Parathyroid adenoma (tissue), 2 donors: ENCODE results near the gene ENHO.

Source experiments
- H2AFZ ChIP-seq: fragments of 300-600 bp; sonication (generic); one replicate; pipeline ENCODE4 v1.7.0; 2017; ENCODE audit warnings: antibody characterized with exemption, mild to moderate bottlenecking
- H3K27ac ChIP-seq: fragments of 300-600 bp; sonication (generic); one replicate; pipeline ENCODE4 v1.7.0; 2017
- H3K27me3 ChIP-seq: fragments of 300-600 bp; sonication (generic); one replicate; pipeline ENCODE4 v1.7.0; 2017; ENCODE audit warnings: low read length; ENCODE audit not compliant: control insufficient read depth, insufficient read depth
- H3K36me3 ChIP-seq: fragments of 300-600 bp; sonication (generic); one replicate; pipeline ENCODE4 v1.7.0; 2017; ENCODE audit warnings: low read length; ENCODE audit not compliant: control insufficient read depth, insufficient read depth
- H3K4me1 ChIP-seq: fragments of 300-600 bp; sonication (generic); one replicate; pipeline ENCODE4 v1.7.0; 2017; ENCODE audit warnings: control low read depth
- H3K4me2 ChIP-seq: fragments of 300-600 bp; sonication (generic); one replicate; pipeline ENCODE4 v1.7.0; 2017; ENCODE audit warnings: low read length
- H3K4me3 ChIP-seq: fragments of 300-600 bp; sonication (generic); one replicate; pipeline ENCODE4 v1.7.0; 2017; ENCODE audit warnings: low read depth, low read length
- H3K79me2 ChIP-seq: fragments of 300-600 bp; sonication (generic); one replicate; pipeline ENCODE4 v1.7.0; 2017; ENCODE audit warnings: control low read depth
- H3K9ac ChIP-seq: fragments of 300-600 bp; sonication (generic); one replicate; pipeline ENCODE4 v1.7.0; 2017; ENCODE audit warnings: mild to moderate bottlenecking
- H3K9me3 ChIP-seq: fragments of 300-600 bp; sonication (generic); one replicate; pipeline ENCODE4 v1.7.0; 2017; ENCODE audit warnings: low read length; ENCODE audit not compliant: control insufficient read depth
- TF ChIP-seq, protein P1 (sequence below): fragments of 300-600 bp; sonication (generic); IDR thresholded peaks from one replicate; pipeline ENCODE4 v1.7.0; 2017; ENCODE audit warnings: antibody characterized with exemption, mild to moderate bottlenecking
- donor health status: primary hyperparathyroidism.

ENHO gene

GRCh38 chr9:34515959-34516358 lies 6.8 kb downstream of the ENHO start:
- Histone ChIP-seq H3K9me3 (no peaks in the 10 kb centered on the region), H3K4me2 (no peak overlapping the region), H3K27me3 (no peaks in the 10 kb centered on the region), H3K4me1 (no peaks in the 10 kb centered on the region), H3K27ac (no peak overlapping the region), H3K4me3 (no peak overlapping the region), H3K79me2 (no peaks in the 10 kb centered on the region), H2AFZ (no peak overlapping the region), H3K36me3 (no peaks in the 10 kb centered on the region), H3K9ac (no peak overlapping the region)
- TF ChIP-seq, protein P1, sequence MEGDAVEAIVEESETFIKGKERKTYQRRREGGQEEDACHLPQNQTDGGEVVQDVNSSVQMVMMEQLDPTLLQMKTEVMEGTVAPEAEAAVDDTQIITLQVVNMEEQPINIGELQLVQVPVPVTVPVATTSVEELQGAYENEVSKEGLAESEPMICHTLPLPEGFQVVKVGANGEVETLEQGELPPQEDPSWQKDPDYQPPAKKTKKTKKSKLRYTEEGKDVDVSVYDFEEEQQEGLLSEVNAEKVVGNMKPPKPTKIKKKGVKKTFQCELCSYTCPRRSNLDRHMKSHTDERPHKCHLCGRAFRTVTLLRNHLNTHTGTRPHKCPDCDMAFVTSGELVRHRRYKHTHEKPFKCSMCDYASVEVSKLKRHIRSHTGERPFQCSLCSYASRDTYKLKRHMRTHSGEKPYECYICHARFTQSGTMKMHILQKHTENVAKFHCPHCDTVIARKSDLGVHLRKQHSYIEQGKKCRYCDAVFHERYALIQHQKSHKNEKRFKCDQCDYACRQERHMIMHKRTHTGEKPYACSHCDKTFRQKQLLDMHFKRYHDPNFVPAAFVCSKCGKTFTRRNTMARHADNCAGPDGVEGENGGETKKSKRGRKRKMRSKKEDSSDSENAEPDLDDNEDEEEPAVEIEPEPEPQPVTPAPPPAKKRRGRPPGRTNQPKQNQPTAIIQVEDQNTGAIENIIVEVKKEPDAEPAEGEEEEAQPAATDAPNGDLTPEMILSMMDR = no peak

- H3K79me2 ChIP-seq = no peaks in the 10 kb centered on the region
- H3K4me2 ChIP-seq = no peak overlapping the region
- H3K36me3 ChIP-seq = no peaks in the 10 kb centered on the region
- H3K4me1 ChIP-seq = no peaks in the 10 kb centered on the region
- TF ChIP-seq, protein P1 = no peak
- H2AFZ ChIP-seq = no peak overlapping the region
- H3K9me3 ChIP-seq = no peaks in the 10 kb centered on the region
- H3K27me3 ChIP-seq = no peaks in the 10 kb centered on the region
- no peak overlapping the region for H3K4me3 ChIP-seq
- H3K27ac ChIP-seq = no peak overlapping the region
- no peak overlapping the region for H3K9ac ChIP-seq
These were observed 8.0 kb downstream of the ENHO start for GRCh38 chr9:34514816-34515215.

DNA sequence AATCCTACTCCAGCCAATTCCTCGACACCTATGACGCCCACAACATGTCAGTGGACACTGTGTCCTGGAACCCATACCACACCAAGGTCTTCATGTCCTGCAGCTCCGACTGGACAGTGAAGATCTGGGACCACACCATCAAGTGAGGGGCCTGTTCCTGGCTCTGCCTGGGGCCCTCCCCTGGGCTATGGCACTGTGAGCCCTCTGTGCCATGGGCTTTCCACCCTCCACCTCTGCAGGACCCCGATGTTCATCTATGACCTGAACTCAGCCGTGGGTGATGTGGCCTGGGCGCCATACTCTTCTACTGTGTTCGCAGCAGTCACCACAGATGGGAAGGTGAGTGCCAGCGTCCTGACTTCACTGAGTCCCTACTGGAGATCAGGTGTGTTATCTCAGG lies 8.4 kb downstream of the ENHO start:
- Histone ChIP-seq H3K9me3 (no peaks in the 10 kb centered on the region), H3K9ac (no peak overlapping the region), H3K36me3 (no peaks in the 10 kb centered on the region), H3K4me3 (no peak overlapping the region), H3K27ac (no peak overlapping the region), H3K4me2 (no peak overlapping the region), H2AFZ (no peak overlapping the region), H3K27me3 (no peaks in the 10 kb centered on the region), H3K4me1 (no peaks in the 10 kb centered on the region), H3K79me2 (no peaks in the 10 kb centered on the region)
- TF ChIP-seq, protein P1 = no peak

DNA sequence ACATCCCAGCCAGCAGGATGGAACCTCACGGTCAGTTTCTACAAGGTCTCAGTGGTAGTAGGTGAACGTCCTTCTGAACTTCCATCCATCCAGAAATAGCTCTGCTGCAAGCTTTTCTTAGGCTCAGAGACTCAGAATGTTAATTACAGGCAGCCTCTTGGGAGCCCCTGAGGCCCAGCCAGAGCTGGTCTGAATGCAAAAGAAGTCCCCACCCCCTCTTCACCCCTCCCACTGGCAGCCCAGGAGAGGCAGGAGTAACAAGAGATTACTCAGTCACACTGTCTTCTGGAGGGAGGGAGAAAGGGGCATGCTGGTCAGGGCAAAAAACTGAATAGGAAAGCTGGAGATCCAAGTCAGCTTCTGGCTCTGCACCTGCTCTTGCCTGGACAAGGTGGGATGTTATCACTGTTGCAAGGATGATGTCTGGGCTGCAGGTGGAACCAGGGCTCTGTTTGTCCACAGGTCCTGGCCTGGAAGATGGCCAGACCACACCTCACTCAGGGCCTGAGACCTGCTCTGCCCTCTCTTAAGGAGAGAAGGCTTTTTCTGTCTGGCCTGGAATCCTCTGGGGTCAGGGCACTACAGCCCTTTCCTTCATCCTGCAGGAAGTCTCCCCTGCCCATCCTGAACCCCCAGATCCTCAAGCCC lies 9.1 kb downstream of the ENHO start:
- TF ChIP-seq, protein P1 = no peak
- Histone ChIP-seq H3K27me3 (no peaks in the 10 kb centered on the region), H3K4me3 (no peak overlapping the region), H3K27ac (no peak overlapping the region), H3K4me1 (no peaks in the 10 kb centered on the region), H3K9ac (no peak overlapping the region), H2AFZ (no peak overlapping the region), H3K4me2 (no peak overlapping the region), H3K36me3 (no peaks in the 10 kb centered on the region), H3K79me2 (no peaks in the 10 kb centered on the region), H3K9me3 (no peaks in the 10 kb centered on the region)
